Camera-type eye (tissue), 1 donor: ENCODE results near the gene PTPMT1. TPM values are rescaled to one million over a fixed set of nuclear protein-coding genes. Genes with fewer than 3 reads are reported as not detected.

Experiments used
- total RNA-seq: library from RNA; depleted of rRNA; stranded (reverse); fragments of >200 nt; gene quantifications from one replicate; pipeline ENCODE4 v1.2.3, GENCODE V29; 2014

Gene PTPMT1, protein sequence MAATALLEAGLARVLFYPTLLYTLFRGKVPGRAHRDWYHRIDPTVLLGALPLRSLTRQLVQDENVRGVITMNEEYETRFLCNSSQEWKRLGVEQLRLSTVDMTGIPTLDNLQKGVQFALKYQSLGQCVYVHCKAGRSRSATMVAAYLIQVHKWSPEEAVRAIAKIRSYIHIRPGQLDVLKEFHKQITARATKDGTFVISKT
- total RNA-seq, result 87.0 TPM

DNA sequence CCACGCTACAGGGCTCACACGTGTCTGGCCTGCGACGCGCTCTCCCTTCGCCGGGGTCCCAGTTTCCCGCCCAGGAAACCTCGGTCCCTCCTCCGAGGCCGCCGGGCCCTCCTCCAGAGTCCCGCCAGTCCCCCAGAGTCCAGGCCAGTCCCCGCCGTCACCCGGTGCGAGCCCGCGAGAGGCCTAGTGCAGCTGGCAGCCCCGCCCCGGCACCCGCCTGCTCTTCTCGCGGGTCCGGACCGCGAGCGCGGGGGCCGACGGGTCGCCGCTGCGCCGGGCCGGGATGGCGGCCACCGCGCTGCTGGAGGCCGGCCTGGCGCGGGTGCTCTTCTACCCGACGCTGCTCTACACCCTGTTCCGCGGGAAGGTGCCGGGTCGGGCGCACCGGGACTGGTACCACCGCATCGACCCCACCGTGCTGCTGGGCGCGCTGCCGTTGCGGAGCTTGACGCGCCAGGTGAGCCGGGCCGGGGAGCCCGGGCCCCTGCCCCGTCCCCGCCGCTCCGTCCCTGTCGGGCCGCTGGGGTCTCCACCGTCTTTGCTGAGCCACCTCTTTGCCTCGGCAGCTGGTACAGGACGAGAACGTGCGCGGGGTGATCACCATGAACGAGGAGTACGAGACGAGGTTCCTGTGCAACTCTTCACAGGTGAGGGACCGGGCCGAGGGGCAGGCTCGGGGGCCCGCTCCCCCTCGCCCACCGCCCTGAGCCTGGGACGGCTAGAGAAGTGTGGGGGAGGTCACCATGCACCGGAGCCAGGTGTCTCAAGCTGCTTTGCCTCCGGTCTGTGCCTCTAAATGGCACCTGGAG, at the start of gene PTPMT1:
PTPMT1 (plus strand) TSS at position 260 of the 809 bp plus-strand sequence; CDS start at position 284, 24 bp downstream.

DNA sequence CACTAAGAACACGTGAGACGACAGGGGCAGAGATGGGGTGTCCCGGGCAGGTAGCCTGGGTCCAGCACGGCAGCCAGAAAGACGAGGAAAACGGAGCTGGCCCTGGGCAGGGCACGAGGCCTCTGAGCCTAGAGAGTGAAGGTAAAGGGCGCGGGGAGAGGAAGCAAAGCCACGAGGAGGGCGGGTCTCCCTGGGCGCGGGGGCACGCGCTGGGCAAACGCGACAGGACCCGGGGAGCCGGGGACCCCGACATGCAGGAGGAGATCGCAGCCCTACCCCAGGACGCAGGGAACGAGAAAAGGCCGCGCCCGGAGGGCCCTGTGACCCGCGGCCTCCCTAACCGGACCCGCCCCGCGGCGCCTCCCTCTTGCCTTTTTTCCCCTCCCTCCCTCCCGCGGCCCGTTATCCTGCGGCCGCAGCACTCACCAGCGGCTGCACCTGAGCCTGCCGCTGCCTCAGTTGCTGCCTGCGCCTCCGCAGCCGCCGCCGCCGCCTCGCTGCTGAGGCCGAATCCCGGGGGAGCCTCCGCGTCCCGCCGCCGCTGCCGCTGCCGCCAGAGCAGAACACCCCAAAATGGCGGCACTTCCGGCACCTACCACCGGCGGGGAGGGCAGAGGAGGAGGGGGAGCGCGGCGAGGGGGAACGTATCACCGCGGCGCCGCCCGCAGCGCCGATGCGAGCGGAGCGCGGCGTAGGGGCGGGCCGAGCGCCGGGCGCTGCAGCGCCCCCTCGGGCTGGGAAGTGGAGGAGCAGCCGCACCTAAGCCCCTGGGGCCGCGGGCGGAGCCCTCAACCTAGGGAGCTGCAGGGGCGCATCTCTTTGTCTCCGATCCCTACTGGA, 12.6 kb upstream of the PTPMT1 start, which contains the start of gene CELF1:
CELF1 (minus strand) TSS at position 567 of the 840 bp plus-strand sequence. CDS start 53,609 bp downstream, outside the sequence.

DNA sequence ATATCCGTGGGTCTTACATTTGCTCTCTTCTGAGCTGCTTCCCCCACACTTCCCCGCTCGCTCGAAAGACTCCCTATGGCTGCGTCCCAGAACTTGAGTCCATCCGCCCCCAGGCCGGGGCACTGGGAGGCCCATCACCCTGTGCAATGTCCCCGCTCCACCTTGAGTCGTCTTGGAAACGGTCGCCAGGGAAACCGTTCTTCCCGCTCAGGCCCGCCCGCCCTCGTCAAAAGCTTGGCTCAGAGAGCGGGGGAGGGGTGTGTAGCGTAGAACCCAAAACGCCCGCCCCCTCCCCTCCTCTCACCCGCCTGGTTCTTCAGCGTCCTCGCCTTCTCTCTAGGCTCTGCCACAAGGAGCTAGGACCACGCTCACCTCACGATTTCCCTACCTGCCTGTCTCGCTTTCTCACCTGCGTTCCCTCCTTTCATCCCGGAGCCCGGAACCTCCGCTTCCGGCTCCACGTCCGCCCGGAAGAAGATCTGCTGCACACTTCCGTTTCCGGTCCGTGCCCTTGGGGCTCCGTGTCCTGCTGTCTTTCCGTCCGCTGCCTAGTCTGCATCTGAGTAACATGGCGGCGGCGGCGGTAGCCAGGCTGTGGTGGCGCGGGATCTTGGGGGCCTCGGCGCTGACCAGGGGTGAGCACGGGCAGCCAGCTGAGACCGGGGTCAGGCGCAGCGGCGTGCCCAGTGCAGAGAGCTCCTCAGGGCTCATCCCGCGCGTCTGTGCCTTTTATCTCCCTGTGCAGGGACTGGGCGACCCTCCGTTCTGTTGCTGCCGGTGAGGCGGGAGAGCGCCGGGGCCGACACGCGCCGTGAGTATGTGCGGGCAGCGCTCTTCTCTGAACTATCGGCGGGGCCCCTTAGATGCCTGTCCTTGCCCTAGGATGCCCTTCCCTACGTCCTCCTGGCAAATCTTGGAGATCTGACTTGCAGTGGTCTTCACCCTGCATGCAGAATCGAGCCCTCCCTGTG, 13.4 kb downstream of the PTPMT1 start, which contains the start of the genes KBTBD4 and NDUFS3:
KBTBD4 (minus strand) TSS at position 447 of the 971 bp plus-strand sequence; CDS start at position 428, 19 bp downstream.
NDUFS3 (plus strand) TSS at position 551 of the 971 bp plus-strand sequence; CDS start at position 569, 18 bp downstream.

DNA sequence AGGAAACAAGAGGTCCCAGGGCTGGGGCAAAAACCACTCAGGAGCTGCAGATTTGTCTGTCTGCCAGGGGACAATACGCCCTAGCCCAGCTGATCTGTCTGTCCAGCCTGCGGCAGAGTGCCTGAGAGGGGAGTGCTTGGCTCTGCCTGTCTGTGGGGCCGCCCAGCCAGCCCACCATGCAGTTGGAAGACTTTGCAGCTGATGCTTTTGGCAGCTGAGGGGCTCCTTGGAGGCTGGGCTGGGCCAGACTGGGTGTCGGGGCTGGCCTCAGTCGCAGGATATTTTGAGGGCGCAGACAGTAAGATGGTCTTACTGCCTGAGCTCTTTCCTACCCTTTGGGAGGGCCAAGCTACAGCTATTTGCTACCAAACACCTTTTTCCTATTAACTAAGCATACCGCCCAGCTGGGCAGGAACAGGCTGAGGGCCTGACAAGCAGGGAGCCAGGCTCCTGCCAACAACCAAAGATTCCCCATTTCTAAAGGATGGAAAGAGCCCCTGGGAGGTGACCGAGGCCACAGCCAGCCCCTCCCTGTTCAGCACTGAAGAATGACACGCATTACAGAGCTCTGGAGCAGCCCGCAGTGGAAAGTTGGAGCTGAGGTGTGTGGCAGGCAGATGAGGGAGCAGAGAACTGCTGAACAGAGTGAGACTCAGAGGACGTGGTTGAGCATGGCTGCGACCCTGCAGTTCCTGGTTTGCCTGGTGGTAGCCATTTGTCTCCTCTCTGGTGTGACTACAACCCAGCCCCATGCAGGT, 20.9 kb downstream of the PTPMT1 start, which contains the start of gene FAM180B:
FAM180B (plus strand) TSS at position 581 of the 758 bp plus-strand sequence; CDS start at position 672, 91 bp downstream.

DNA sequence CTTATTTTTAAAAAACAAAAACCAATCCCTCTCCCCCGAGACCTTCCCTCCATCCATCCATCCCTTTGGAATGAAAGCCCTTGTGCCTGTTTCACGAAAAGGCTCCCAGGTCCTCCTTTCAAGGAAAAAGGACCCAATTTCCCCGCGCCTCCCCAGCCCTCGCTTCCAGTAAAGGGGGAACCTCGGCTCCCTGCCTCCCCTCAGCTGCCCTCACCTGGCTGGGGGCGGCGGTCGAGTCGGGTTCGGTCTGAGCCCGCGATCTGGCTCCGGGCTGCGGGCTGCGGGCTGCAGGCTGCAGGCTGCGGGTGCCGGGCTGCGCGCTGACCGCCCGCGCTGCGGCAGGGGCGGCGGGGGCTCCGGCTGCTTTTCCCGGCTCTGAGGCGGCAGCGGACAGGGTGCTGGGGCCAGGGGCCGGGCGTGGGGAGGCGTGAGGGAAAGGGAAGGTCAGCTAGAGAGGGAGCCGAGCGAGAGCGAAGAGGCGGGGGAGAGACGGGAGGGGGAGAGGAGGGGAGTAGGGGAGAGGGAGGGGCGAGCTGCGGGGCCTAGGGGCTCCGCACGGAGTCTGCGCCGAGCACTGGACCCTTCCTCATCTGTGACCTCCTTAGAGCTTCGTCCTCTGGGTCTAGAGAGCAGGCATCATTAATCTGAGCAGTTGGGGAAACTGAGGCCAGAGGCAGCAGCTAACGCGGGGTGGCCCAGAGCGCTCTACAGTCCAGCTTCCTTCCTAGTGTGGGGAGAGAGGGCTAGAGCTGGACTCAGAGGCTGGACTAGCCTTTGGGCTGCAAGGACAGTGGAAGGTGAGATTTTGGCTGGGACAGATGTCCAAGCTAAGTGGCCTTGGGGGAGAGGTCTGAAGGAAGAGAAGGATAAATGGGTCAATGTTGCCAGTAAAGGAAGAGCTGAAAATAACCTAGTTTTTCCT, 28.8 kb downstream of the PTPMT1 start, which contains the start of gene C1QTNF4:
C1QTNF4 (minus strand) TSS at position 478 of the 922 bp plus-strand sequence. CDS start 3,601 bp downstream, outside the sequence.

Other genes starting within 250 kb of the PTPMT1 start
- gene MYBPC3, start 212.9 kb upstream of the PTPMT1 start, total RNA-seq, result 0.11 TPM
- 5.4 TPM for gene SPI1, start 187.1 kb upstream of the PTPMT1 start, total RNA-seq
- gene SLC39A13, start 157.0 kb upstream of the PTPMT1 start, total RNA-seq, result 52.1 TPM
- gene PSMC3, start 139.2 kb upstream of the PTPMT1 start, total RNA-seq, result 116 TPM
- 8.1 TPM for gene RAPSN, start 116.5 kb upstream of the PTPMT1 start, total RNA-seq
- gene CELF1, start 12.5 kb upstream of the PTPMT1 start, total RNA-seq, result 227 TPM
- 31.8 TPM for gene KBTBD4, start 13.4 kb downstream of the PTPMT1 start, total RNA-seq
- 62.6 TPM for gene NDUFS3, start 13.5 kb downstream of the PTPMT1 start, total RNA-seq
- 1.2 TPM for gene FAM180B, start 21.1 kb downstream of the PTPMT1 start, total RNA-seq
- 18.5 TPM for gene C1QTNF4, start 28.8 kb downstream of the PTPMT1 start, total RNA-seq
- 48.7 TPM for gene MTCH2, start 77.0 kb downstream of the PTPMT1 start, total RNA-seq
- 4.2 TPM for gene AGBL2, start 149.8 kb downstream of the PTPMT1 start, total RNA-seq
- 211 TPM for gene FNBP4, start 201.7 kb downstream of the PTPMT1 start, total RNA-seq